Hepatocyte (in vitro differentiated cells): ENCODE results near the gene TBCD.

Experiments
- EZH2phosphoT487 ChIP-seq: fragments of 200-600 bp; sonication (generic); IDR thresholded peaks from one replicate; pipeline ENCODE4 v1.6.1; 2018; ENCODE audit warnings: antibody characterized with exemption, mild to moderate bottlenecking, low read depth, moderate library complexity; ENCODE audit not compliant: unreplicated experiment, severe bottlenecking
- TF ChIP-seq, protein P1 (sequence below): fragments of 200-600 bp; sonication (generic); IDR thresholded peaks from 2 replicates; pipeline ENCODE4 v1.5.1; 2016; ENCODE audit warnings: antibody characterized with exemption, mild to moderate bottlenecking; ENCODE audit not compliant: poor library complexity

DNA sequence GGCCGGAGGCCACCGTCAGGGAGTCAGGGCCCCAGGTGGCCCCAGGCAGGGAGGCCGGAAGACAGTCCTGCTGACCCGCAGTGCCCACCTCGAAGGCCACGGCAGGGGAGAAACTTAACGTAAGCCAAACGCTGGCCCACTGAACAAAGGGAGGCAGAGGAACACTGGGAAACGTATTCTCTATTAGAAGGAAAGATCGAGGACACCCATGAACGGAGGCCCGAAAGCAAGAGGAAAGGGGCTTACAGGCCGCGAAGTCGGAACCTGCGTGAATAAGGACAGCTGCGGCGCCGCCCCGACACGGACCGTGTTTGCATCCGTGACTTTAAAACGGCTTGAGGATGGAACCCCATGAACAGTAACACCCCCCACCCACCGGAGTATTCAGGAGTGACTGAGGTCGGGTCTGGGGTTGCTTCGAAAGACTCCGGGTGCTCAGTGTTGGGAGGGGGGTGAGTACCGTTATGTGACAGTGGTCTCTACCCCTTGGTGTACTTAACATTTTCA lies 225.2 kb downstream of the TBCD start:
- no peak for TF ChIP-seq EZH2phosphoT487
- TF ChIP-seq, protein P1, sequence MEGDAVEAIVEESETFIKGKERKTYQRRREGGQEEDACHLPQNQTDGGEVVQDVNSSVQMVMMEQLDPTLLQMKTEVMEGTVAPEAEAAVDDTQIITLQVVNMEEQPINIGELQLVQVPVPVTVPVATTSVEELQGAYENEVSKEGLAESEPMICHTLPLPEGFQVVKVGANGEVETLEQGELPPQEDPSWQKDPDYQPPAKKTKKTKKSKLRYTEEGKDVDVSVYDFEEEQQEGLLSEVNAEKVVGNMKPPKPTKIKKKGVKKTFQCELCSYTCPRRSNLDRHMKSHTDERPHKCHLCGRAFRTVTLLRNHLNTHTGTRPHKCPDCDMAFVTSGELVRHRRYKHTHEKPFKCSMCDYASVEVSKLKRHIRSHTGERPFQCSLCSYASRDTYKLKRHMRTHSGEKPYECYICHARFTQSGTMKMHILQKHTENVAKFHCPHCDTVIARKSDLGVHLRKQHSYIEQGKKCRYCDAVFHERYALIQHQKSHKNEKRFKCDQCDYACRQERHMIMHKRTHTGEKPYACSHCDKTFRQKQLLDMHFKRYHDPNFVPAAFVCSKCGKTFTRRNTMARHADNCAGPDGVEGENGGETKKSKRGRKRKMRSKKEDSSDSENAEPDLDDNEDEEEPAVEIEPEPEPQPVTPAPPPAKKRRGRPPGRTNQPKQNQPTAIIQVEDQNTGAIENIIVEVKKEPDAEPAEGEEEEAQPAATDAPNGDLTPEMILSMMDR, result no peak
